Neural progenitor cell (in vitro differentiated cells): Measurements from ENCODE around the gene SLC12A7. TPM values are rescaled to one million over a fixed set of nuclear protein-coding genes. Genes with fewer than 3 reads are reported as not detected.

ENCODE experiments used
- DNase-seq: peaks from one replicate; pipeline ENCODE4 v3.0.0-alpha.2; 2016; ENCODE audit warnings: low spot score
- H2AFZ ChIP-seq: fragments of 200-600 bp; sonication (generic); replicated peaks from 2 replicates; pipeline ENCODE4 v1.6.1; 2016; ENCODE audit warnings: antibody characterized with exemption
- H3F3A ChIP-seq: fragments of 200-600 bp; sonication (generic); 2 replicates; pipeline ENCODE4 v1.6.1; 2016; ENCODE audit warnings: antibody characterized with exemption, low read depth
- H3K27ac ChIP-seq: fragments of 200-600 bp; sonication (generic); 2 replicates; pipeline ENCODE4 v1.5.1; 2016; ENCODE audit warnings: mild to moderate bottlenecking
- H3K27me3 ChIP-seq: fragments of 200-600 bp; sonication (generic); 2 replicates; pipeline ENCODE4 v1.6.1; 2016; ENCODE audit warnings: mild to moderate bottlenecking, moderate library complexity
- H3K36me3 ChIP-seq: fragments of 200-600 bp; sonication (generic); 2 replicates; pipeline ENCODE4 v1.5.1; 2016
- H3K4me1 ChIP-seq: fragments of 200-600 bp; sonication (generic); 2 replicates; pipeline ENCODE4 v1.6.1; 2016; ENCODE audit warnings: mixed run types
- H3K4me2 ChIP-seq: fragments of 200-600 bp; sonication (generic); 2 replicates; pipeline ENCODE4 v1.6.1; 2016
- H3K4me3 ChIP-seq: fragments of 200-600 bp; sonication (generic); 2 replicates; pipeline ENCODE4 v1.5.1; 2016
- H3K79me2 ChIP-seq: fragments of 200-600 bp; sonication (generic); 2 replicates; pipeline ENCODE4 v1.6.1; 2016; ENCODE audit warnings: low read depth
- H3K9ac ChIP-seq: fragments of 200-600 bp; sonication (generic); 2 replicates; pipeline ENCODE4 v1.6.1; 2016
- H3K9me3 ChIP-seq: fragments of 200-600 bp; sonication (generic); 2 replicates; pipeline ENCODE4 v1.5.1; 2016; ENCODE audit warnings: low read depth
- H4K20me1 ChIP-seq: fragments of 200-600 bp; sonication (generic); 2 replicates; pipeline ENCODE4 v1.6.1; 2016; ENCODE audit warnings: low read depth
- H3K27ac Mint-ChIP-seq: 3 replicates; pipeline ENCODE4 v1.8.0; 2021; ENCODE audit warnings: mixed read lengths
- H3K27me3 Mint-ChIP-seq: 2 replicates; pipeline ENCODE4 v1.8.0; 2022; ENCODE audit warnings: low read depth, mild to moderate bottlenecking, inconsistent platforms, moderate library complexity, mixed read lengths; ENCODE audit not compliant: insufficient read depth
- H3K36me3 Mint-ChIP-seq: 3 replicates; pipeline ENCODE4 v1.8.0; 2021; ENCODE audit warnings: mixed read lengths
- H3K4me1 Mint-ChIP-seq: 3 replicates; pipeline ENCODE4 v1.8.0; 2021; ENCODE audit warnings: mixed read lengths
- H3K4me3 Mint-ChIP-seq: 3 replicates; pipeline ENCODE4 v1.8.0; 2021; ENCODE audit warnings: mild to moderate bottlenecking, moderate library complexity, mixed read lengths
- H3K9me3 Mint-ChIP-seq: 3 replicates; pipeline ENCODE4 v1.8.0; 2020; ENCODE audit warnings: mixed read lengths
- EZH2 ChIP-seq: fragments of 200-600 bp; sonication (generic); IDR thresholded peaks from 2 replicates; pipeline ENCODE4 v1.6.1; 2017; ENCODE audit warnings: antibody characterized with exemption, mild to moderate bottlenecking, moderate library complexity
- EZH2phosphoT487 ChIP-seq: fragments of 200-600 bp; sonication (generic); IDR thresholded peaks from 2 replicates; pipeline ENCODE4 v1.6.1; 2017; ENCODE audit warnings: antibody characterized with exemption
- total RNA-seq: library from RNA; depleted of rRNA; stranded (reverse); fragments of >200 nt; gene quantifications from 2 replicates; pipeline ENCODE4 v1.2.3, GENCODE V29; 2015; ENCODE audit warnings: low replicate concordance
- TF ChIP-seq, protein P1 (sequence below): fragments of 200-600 bp; sonication (generic); IDR thresholded peaks from 2 replicates; pipeline ENCODE4 v1.5.1; 2017; ENCODE audit warnings: antibody characterized with exemption, mild to moderate bottlenecking

SLC12A7 gene
- total RNA-seq, 1 donor from 2014 or later = 7.5 TPM

DNA sequence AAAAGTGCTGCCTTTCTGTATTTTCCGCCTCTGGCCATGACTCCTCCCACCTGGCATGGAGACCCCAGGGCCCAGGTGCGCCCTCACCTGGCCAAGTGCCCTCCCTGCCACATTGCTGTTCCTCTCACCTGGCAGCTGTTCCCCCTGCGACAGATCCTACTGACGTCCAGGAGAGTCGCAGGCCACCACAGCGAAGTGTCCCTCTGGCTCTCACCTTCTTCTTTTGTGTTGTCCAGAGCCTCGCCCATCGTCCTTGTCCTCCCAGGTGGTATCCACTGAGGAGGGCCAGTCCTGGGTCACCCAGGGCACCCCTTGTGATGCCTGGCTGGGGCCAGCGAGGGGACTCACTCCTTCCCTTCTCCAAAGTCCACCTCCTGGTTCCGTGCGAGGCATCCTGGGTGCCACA lies 100.6 kb downstream of the SLC12A7 start:
- H3K27ac ChIP-seq = no peak overlapping the region
- H3K4me2 ChIP-seq = no peak overlapping the region
- H3K27ac Mint-ChIP-seq = no peak overlapping the region

DNA sequence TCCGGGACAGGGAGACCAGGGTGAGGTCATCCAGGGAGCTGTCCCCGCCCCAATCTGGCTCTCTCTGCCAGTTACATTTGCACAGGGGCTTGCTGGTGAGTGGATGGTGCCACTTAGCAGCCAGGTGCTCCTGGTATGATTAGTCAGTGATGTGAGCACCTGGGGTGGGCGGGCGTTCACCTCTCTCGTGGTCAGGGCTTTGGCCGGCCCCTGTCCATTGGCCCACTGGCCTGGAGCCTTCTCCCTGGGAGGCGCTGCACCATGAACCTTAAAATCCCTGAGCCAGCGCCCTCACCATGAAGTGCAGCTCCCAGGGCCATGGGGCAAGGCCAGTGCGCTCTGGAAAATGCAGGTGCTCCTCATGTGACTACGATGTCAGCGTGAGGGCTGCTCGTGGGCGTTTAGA lies 101.2 kb downstream of the SLC12A7 start:
- Histone ChIP-seq H3K36me3 (no peaks in the 10 kb centered on the region), H4K20me1 (peaks cover 17% of the 10 kb centered on the region), H3K4me2 (no peak overlapping the region), H3K79me2 (no peaks in the 10 kb centered on the region), H3F3A (peaks cover 5% of the 10 kb centered on the region), H3K9me3 (no peaks in the 10 kb centered on the region), H3K27ac (no peak overlapping the region), H3K27me3 (peaks cover 64% of the 10 kb centered on the region), H3K4me3 (no peak overlapping the region), H3K4me1 (peaks cover 8% of the 10 kb centered on the region), H3K9ac (no peak overlapping the region), H2AFZ (no peak overlapping the region)
- Mint-ChIP-seq H3K36me3 (peaks cover 1% of the 10 kb centered on the region), H3K4me3 (peak overlapping the region; percentile 84), H3K27me3 (peaks cover 29% of the 10 kb centered on the region), H3K27ac (no peak overlapping the region), H3K9me3 (no peaks in the 10 kb centered on the region), H3K4me1 (peaks cover 16% of the 10 kb centered on the region)
- TF ChIP-seq EZH2phosphoT487 (no peak), EZH2 (no peak)
- TF ChIP-seq, protein P1, sequence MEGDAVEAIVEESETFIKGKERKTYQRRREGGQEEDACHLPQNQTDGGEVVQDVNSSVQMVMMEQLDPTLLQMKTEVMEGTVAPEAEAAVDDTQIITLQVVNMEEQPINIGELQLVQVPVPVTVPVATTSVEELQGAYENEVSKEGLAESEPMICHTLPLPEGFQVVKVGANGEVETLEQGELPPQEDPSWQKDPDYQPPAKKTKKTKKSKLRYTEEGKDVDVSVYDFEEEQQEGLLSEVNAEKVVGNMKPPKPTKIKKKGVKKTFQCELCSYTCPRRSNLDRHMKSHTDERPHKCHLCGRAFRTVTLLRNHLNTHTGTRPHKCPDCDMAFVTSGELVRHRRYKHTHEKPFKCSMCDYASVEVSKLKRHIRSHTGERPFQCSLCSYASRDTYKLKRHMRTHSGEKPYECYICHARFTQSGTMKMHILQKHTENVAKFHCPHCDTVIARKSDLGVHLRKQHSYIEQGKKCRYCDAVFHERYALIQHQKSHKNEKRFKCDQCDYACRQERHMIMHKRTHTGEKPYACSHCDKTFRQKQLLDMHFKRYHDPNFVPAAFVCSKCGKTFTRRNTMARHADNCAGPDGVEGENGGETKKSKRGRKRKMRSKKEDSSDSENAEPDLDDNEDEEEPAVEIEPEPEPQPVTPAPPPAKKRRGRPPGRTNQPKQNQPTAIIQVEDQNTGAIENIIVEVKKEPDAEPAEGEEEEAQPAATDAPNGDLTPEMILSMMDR = no peak
- no peak for DNase-seq

More for the DNA sequence above, 100.6 kb downstream of the SLC12A7 start:
- Mint-ChIP-seq H3K4me1 (peaks cover 13% of the 10 kb centered on the region), H3K36me3 (peaks cover 1% of the 10 kb centered on the region), H3K27me3 (peaks cover 25% of the 10 kb centered on the region), H3K9me3 (no peaks in the 10 kb centered on the region), H3K4me3 (peak overlapping the region; percentile 84)
- H3K4me1 ChIP-seq = peaks cover 8% of the 10 kb centered on the region
- H3K79me2 ChIP-seq = no peaks in the 10 kb centered on the region
- H4K20me1 ChIP-seq = peaks cover 17% of the 10 kb centered on the region
- no peaks in the 10 kb centered on the region for H3K9me3 ChIP-seq
- no peak overlapping the region for H3K4me3 ChIP-seq
- no peak overlapping the region for H2AFZ ChIP-seq
- TF ChIP-seq EZH2phosphoT487 = no peak
- TF ChIP-seq, protein P1 = peak; percentile 65
- H3K36me3 ChIP-seq = no peaks in the 10 kb centered on the region
- DNase-seq = peak; percentile 76
- H3K27me3 ChIP-seq = peaks cover 58% of the 10 kb centered on the region
- H3K9ac ChIP-seq = no peak overlapping the region
- H3F3A ChIP-seq = peaks cover 5% of the 10 kb centered on the region

DNA sequence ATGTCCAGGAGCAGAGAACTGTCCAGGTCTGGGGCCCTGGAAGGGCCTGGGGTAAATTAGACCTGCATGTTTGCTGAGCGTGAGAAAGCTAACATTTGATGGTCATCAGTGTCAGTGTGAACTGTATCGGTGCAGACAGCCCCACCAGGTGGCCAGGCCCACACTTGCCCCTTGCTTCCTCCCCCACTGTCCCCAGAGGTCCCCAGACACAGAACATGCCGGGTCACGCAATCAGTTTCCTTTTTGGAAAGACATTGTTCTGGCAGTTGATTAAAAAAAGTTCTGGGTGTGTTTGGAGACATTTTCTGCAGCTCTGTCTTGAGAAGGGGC lies 101.7 kb downstream of the SLC12A7 start:
- H3F3A ChIP-seq = peaks cover 5% of the 10 kb centered on the region
- H3K9ac ChIP-seq = no peak overlapping the region
- no peak for DNase-seq
- TF ChIP-seq, protein P1 = peak; percentile 25
- TF ChIP-seq EZH2 = no peak
- H3K4me3 Mint-ChIP-seq = peak overlapping the region; percentile 84
- H3K36me3 Mint-ChIP-seq = peaks cover 1% of the 10 kb centered on the region
- no peak overlapping the region for H2AFZ ChIP-seq
- no peaks in the 10 kb centered on the region for H3K9me3 ChIP-seq
- peaks cover 69% of the 10 kb centered on the region for H3K27me3 ChIP-seq
- H3K27ac ChIP-seq = no peak overlapping the region
- H4K20me1 ChIP-seq = peaks cover 17% of the 10 kb centered on the region
- peaks cover 16% of the 10 kb centered on the region for H3K4me1 Mint-ChIP-seq
- H3K4me3 ChIP-seq = no peak overlapping the region
- H3K27me3 Mint-ChIP-seq = peaks cover 29% of the 10 kb centered on the region
- peaks cover 8% of the 10 kb centered on the region for H3K4me1 ChIP-seq
- peak overlapping the region; percentile 97 for H3K4me2 ChIP-seq
- H3K79me2 ChIP-seq = no peaks in the 10 kb centered on the region
- H3K36me3 ChIP-seq = no peaks in the 10 kb centered on the region
- no peaks in the 10 kb centered on the region for H3K9me3 Mint-ChIP-seq
- no peak overlapping the region for H3K27ac Mint-ChIP-seq
